Measurements from ENCODE around the gene CMIP.

DNA sequence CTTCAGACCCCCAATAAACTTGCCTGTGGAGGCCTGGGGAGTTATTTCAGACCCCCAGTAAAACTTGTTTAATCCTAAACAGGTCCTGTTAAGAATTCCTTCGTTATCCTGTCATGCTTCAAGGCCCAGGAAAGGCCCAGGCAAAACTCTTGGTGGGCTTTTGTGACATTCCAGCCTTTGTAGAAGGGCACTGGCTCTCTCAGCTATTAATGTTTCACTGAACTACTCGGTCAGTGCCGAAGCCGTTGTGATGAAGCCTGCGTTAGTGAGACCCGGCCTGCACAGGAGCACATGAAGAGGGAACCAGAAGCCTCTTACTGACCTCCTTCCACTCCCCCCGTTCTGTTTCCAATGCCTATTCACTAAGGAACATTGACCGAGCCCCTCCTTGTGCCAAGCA, 287.0 kb downstream of the CMIP start:
- TF ChIP-seq CTCF (IDR thresholded peaks at IDR 0.05) (no peak), POLR2AphosphoS5 (IDR thresholded peaks at IDR 0.05) (no peak)
